Measurements from ENCODE around the gene PCNX2. TPM values are rescaled to one million over a fixed set of nuclear protein-coding genes. Genes with fewer than 3 reads are reported as not detected.

Gene PCNX2
- total RNA-seq, 2 donors from 2014 or later: 8.1 to 9.0 TPM

DNA sequence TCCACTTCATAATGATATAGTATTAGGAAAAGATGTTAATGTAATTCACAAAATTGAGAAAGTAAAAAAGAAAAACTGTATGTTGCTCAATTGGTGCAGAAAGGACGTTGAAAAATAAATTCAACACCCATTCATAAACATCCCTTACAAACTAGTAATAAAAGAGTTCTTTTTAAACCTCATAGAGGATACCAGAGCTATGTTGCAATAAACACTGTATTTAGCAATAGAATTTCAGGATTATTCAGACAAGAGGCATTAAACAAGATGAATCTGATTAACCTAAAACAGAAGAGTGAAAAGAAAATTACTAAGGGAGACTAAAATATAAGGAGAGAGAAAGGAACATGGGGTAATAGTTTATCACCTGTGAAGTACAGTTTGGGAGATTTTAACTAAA is 190.3 kb downstream of the PCNX2 start:
- Histone ChIP-seq H3K27me3 (no peaks in the 10 kb centered on the region), H3K36me3 (no peaks in the 10 kb centered on the region), H3K27ac (no peak overlapping the region), H3K9me3 (no peaks in the 10 kb centered on the region), H3K4me1 (no peaks in the 10 kb centered on the region), H3K4me3 (no peak overlapping the region)
- no peak for DNase-seq (ENCODE audit: low spot score)
- TF ChIP-seq, protein P1, sequence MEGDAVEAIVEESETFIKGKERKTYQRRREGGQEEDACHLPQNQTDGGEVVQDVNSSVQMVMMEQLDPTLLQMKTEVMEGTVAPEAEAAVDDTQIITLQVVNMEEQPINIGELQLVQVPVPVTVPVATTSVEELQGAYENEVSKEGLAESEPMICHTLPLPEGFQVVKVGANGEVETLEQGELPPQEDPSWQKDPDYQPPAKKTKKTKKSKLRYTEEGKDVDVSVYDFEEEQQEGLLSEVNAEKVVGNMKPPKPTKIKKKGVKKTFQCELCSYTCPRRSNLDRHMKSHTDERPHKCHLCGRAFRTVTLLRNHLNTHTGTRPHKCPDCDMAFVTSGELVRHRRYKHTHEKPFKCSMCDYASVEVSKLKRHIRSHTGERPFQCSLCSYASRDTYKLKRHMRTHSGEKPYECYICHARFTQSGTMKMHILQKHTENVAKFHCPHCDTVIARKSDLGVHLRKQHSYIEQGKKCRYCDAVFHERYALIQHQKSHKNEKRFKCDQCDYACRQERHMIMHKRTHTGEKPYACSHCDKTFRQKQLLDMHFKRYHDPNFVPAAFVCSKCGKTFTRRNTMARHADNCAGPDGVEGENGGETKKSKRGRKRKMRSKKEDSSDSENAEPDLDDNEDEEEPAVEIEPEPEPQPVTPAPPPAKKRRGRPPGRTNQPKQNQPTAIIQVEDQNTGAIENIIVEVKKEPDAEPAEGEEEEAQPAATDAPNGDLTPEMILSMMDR (IDR thresholded peaks at IDR 0.05): no peak

DNA sequence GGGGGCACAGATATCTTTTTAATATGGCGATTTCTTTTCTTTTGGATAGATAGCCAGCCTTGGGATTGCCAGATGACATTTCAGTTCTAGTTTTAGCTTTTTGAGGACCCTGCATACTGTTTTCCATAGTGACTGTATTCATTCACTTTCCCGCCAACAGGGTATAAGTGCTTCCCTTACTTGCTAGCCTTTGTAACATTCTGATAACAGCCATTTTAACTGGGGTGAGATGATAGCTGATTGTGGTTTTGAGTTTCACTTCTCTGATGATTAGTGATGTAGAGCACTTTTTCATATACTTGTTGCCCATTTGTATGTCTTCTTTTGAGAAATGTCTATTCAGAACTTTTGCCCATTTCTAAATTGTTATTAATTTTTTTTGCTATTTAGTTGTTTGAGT is 193.2 kb downstream of the PCNX2 start:
- no peaks in the 10 kb centered on the region for H3K27me3 ChIP-seq
- no peaks in the 10 kb centered on the region for H3K36me3 ChIP-seq
- H3K4me1 ChIP-seq: no peaks in the 10 kb centered on the region
- no peak overlapping the region for H3K27ac ChIP-seq
- TF ChIP-seq, protein P1 (IDR thresholded peaks at IDR 0.05): no peak
- H3K9me3 ChIP-seq: no peaks in the 10 kb centered on the region
- H3K4me3 ChIP-seq: no peak overlapping the region
- DNase-seq (ENCODE audit: low spot score): no peak

DNA sequence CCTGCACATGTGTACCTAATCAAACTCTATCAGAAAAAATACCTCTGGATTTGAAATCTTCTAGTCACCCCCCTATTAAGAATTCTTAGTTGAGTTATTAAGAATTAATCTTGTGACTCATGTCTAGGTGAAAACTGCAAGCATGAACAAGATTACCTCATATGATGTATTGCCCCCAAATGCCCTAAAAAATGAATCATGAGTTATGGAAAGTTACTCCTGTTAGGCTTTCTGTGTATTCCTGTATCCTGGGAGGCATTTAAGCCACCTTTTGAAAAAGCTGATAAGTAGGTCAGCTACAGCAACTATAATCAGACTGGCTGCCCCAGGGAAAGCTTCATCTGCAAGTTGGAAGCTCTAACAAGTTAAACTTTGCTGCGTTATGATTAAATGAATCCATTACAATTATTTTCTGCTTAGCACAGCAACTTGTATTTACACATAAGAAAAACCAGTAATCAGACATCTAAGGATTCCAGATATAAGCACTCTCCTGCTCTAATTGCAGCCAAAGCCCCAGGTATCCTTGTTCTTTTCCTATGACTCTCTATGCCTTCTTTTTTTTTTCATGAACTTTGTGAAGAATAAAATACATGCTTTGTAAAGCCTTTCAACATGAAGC is 197.5 kb downstream of the PCNX2 start:
- no peak overlapping the region for H3K27ac ChIP-seq
- DNase-seq (ENCODE audit: low spot score): no peak
- no peaks in the 10 kb centered on the region for H3K36me3 ChIP-seq
- no peak overlapping the region for H3K4me3 ChIP-seq
- TF ChIP-seq, protein P1 (IDR thresholded peaks at IDR 0.05): no peak
- peaks cover 0 to 11% of the 10 kb centered on the region in 2 donors for H3K4me1 ChIP-seq
- no peaks in the 10 kb centered on the region for H3K9me3 ChIP-seq
- no peaks in the 10 kb centered on the region for H3K27me3 ChIP-seq

DNA sequence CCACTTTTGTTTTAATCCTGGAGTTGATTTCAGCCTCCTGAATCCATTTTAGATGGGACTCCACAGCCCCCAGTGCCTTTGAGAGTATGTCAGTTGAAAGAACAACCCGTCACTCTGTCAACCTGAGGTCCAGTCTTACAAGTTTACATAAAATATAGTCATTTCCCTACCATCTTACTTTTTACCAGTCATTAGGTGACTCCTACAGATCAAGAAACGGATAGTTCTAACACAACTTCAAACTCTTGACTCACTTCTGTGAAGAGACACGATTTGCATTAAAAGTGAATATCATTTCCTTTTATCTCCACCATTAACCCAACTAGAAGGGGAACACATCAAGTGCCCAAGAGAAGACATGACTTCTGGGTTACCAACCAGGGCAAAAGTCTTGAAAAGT is 198.0 kb downstream of the PCNX2 start:
- no peaks in the 10 kb centered on the region for H3K36me3 ChIP-seq
- no peaks in the 10 kb centered on the region for H3K27me3 ChIP-seq
- no peak for DNase-seq (ENCODE audit: low spot score)
- H3K4me3 ChIP-seq: no peak overlapping the region
- TF ChIP-seq, protein P1 (IDR thresholded peaks at IDR 0.05): no peak
- peaks cover 0 to 11% of the 10 kb centered on the region in 2 donors for H3K4me1 ChIP-seq
- H3K27ac ChIP-seq: no peak overlapping the region
- H3K9me3 ChIP-seq: no peaks in the 10 kb centered on the region

DNA sequence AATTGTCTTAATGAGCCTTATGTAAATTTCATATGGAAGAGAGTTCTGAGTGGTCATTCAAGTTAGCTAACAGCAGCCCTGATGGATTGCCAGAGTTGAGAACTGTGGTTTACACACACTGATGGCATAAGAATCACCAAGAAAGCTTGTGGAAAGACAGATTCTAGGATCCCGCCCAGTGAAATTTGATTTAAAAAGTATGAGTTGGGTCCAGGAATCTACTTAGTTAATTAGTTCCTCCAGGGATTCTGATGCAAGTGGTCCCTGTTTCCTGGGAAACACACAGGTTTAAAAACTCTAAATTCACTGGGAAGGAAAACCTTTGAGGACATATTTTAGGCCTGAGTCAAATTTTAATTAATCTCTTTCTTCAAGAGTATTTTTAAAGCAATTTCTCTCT is 200.8 kb downstream of the PCNX2 start:
- DNase-seq (ENCODE audit: low spot score): no peak
- Histone ChIP-seq H3K36me3 (no peaks in the 10 kb centered on the region), H3K9me3 (no peaks in the 10 kb centered on the region), H3K27me3 (no peaks in the 10 kb centered on the region), H3K4me1 (peaks cover 0 to 11% of the 10 kb centered on the region in 2 donors), H3K4me3 (no peak overlapping the region), H3K27ac (no peak overlapping the region)
- TF ChIP-seq, protein P1 (IDR thresholded peaks at IDR 0.05): no peak

DNA sequence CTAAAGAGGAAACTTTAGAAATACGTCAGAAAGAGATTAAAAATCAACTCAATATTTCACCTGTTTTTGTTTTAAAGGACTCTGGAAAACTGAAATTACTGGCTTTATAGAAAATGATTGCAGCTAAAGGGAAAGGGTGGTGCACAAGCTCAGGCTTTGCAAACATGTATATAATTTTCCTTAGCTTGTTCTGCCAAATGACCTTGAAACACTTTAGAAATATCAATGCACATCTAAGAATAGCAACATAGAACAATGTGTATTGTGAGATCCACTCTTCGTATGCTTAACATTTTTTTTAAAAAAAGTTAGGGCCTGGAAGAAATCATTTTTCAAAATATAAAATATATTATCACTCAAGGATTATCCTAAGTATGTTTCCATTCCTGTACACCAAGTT is 201.3 kb downstream of the PCNX2 start:
- DNase-seq (ENCODE audit: low spot score): no peak
- Histone ChIP-seq H3K27me3 (no peaks in the 10 kb centered on the region), H3K36me3 (no peaks in the 10 kb centered on the region), H3K9me3 (no peaks in the 10 kb centered on the region), H3K27ac (no peak overlapping the region), H3K4me1 (peaks cover 0 to 11% of the 10 kb centered on the region in 2 donors), H3K4me3 (no peak overlapping the region)
- TF ChIP-seq, protein P1 (IDR thresholded peaks at IDR 0.05): no peak

All from right atrium auricular region (tissue), 2 donors.